Measurements from ENCODE around the gene SOAT2. TPM values are rescaled to one million over a fixed set of nuclear protein-coding genes. Genes with fewer than 3 reads are reported as not detected.

The SOAT2 gene
- total RNA-seq = not detected in 2 replicates

- no peak for DNase-seq (ENCODE audit: low read depth, low spot score)
These were observed at the start of gene SOAT2 for GRCh38 chr12:53102883-53103807. Gene SOAT2, plus strand, starts transcription at chr12:53103486. Its CDS starts 92 bp downstream, at chr12:53103578.

DNA sequence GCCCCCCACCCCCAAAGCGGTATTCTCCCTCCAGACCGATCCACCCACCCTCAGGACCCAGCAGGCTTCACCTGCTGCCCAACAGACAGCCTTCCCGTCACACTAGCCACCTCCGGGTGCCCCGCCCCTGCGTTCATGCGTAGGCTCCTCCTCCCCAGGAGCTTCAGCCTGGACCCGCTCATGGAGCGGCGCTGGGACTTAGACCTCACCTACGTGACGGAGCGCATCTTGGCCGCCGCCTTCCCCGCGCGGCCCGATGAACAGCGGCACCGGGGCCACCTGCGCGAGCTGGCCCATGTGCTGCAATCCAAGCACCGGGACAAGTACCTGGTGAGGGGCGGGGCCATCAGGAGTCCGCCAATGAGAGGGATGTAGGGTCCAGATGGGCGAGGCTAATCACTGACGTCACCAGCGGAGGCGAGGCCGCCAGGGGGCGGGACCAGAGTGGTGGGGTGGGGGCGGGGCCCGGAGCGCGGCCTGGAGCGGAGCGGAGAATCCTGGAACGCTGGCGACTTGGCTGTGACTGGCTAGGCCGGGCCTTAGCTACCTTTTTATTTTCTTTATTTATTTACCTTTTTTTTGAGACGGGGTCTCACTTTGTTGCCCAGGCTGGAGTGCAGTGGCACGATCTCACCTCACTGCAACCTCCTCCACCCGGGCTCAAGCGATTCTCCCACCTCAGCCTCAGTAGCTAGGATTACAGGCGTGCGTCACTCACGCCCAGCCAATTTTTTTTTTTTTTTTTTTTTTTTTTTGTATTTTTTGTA is 49.0 kb upstream of the SOAT2 start:
- DNase-seq (ENCODE audit: low read depth, low spot score) = peak; percentile 48

DNA sequence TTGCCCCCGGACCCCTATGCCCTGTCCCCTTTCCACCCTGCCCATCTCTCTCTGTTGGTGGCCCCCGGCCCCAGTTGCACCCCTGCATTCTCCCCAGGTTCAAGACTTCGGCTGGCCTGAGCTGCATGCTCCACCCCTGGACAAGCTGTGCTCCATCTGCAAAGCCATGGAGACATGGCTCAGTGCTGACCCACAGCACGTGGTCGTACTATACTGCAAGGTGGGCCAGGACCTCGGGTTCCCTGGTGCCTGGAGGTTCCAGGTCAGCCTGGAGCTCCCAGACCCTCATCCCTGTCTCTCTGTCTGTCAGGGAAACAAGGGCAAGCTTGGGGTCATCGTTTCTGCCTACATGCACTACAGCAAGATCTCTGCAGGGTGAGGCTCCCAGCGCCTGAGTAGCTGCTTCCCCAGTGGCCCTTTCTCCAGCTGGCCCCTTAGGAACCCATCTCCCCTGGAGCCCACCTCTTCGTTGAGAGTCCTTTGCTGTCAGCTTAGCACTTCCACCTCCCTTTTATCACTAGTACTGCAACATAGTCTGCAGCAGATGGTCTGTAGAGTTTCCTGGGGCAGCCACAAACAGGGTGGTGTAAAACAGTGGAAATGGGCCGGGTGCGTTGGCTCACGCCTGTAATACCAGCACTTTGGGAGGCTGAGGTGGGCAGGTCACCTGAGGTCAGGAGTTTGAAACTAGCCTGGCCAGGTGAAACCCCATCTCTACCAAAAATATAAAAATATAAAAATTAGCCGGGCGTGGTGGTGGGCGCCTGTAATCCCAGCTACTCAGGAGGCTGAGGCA is 47.6 kb upstream of the SOAT2 start:
- DNase-seq (ENCODE audit: low read depth, low spot score) = no peak

- DNase-seq (ENCODE audit: low read depth, low spot score) = no peak
These were observed 47.0 kb upstream of the SOAT2 start for GRCh38 chr12:53056296-53056695.

DNA sequence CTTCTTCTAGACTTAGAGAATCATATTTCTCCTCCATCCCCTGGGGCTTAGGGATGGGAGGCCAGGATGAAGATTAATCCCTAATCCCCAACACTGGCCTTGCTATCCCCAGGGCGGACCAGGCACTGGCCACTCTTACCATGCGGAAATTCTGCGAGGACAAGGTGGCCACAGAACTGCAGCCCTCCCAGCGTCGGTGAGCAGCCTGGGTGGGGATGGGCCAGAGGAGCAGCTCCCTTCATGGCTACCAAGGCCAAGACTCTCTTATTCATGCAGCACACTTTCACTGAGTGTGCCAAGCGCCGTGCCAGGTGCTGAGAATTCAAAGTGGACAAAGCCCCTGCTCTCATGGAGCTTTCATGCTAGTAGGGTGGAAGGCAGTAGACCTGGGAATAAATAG is 46.4 kb upstream of the SOAT2 start:
- no peak for DNase-seq (ENCODE audit: low read depth, low spot score)

GRCh38 chr12:53057816-53058500 is 45.3 kb upstream of the SOAT2 start:
- DNase-seq (ENCODE audit: low read depth, low spot score) = no peak

DNA sequence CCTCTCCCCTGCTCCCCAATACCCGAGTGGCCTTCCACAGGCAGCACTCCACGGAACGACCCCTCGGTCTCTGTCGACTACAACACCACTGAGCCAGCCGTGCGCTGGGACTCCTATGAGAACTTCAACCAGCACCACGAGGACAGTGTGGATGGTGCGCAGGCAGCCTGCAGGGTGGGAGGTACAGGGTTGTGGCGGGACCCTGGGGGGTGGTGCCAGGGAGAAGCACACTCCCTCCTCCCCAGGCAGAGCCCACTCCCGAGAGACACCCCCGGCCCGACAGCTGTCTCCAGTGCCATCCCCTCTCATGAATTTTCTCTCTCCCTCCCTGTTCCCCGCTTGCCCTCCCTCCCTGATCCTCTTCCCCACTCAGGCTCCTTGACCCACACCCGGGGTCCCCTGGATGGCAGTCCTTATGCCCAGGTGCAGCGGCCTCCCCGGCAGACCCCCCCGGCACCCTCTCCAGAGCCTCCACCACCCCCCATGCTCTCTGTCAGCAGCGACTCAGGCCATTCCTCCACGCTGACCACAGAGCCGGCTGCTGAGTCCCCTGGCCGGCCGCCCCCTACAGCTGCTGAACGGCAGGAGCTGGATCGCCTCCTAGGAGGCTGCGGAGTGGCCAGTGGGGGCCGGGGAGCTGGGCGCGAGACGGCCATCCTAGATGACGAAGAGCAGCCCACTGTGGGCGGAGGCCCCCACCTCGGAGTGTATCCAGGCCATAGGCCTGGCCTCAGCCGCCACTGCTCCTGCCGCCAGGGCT is 44.4 kb upstream of the SOAT2 start:
- no peak for DNase-seq (ENCODE audit: low read depth, low spot score)

GRCh38 chr12:53059434-53060063 is 43.7 kb upstream of the SOAT2 start:
- no peak for DNase-seq (ENCODE audit: low read depth, low spot score)

DNA sequence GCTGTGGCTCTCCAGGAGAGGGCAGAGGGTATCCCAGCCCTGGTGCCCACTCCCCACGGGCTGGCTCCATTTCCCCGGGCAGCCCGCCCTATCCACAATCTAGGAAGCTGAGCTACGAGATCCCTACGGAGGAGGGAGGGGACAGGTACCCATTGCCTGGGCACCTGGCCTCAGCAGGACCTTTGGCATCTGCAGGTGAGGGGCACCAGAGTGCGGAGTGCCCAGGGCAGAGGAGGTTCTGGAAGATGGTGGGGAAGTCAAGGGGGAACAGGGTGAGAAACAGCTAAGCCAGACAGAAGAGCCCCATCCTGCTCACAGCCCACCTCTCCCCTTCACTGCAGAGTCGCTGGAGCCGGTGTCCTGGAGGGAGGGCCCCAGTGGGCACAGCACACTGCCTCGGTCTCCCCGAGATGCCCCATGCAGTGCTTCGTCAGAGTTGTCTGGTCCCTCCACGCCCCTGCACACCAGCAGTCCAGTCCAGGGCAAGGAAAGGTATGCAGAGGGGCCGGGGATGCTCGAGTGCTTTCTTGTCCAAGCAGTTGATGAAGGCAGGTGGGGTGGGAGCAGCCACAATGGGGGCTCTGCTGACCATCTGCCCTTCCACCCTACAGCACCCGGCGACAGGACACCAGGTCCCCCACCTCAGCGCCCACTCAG is 43.1 kb upstream of the SOAT2 start:
- DNase-seq (ENCODE audit: low read depth, low spot score) = no peak

- no peak for DNase-seq (ENCODE audit: low read depth, low spot score)
These were observed 42.5 kb upstream of the SOAT2 start for GRCh38 chr12:53060721-53061276.

DNA sequence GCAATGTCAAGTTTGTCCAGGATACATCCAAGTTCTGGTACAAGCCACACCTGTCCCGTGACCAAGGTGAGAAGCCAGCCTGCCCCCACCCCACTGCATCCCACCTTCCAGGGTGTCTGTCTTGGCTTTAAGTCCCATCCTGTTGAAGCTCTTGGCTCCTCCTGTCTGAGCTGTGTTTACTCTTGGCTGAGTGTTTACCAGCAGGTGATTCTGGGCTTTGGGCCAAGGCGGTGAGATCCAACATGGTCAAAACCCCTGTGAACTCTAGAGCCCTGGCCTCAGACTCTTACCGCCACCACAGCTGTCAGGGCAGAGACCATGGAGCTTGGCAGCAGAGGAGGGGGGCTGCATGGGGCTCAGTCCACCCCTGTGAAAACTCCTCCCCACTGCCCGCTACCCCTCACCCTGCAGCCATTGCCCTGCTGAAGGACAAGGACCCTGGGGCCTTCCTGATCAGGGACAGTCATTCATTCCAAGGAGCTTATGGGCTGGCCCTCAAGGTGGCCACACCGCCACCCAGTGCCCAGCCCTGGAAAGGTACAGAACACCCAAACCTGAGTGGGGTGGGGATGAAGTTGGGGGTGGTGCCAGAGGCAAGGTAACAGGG is 41.8 kb upstream of the SOAT2 start:
- DNase-seq (ENCODE audit: low read depth, low spot score) = no peak

DNA sequence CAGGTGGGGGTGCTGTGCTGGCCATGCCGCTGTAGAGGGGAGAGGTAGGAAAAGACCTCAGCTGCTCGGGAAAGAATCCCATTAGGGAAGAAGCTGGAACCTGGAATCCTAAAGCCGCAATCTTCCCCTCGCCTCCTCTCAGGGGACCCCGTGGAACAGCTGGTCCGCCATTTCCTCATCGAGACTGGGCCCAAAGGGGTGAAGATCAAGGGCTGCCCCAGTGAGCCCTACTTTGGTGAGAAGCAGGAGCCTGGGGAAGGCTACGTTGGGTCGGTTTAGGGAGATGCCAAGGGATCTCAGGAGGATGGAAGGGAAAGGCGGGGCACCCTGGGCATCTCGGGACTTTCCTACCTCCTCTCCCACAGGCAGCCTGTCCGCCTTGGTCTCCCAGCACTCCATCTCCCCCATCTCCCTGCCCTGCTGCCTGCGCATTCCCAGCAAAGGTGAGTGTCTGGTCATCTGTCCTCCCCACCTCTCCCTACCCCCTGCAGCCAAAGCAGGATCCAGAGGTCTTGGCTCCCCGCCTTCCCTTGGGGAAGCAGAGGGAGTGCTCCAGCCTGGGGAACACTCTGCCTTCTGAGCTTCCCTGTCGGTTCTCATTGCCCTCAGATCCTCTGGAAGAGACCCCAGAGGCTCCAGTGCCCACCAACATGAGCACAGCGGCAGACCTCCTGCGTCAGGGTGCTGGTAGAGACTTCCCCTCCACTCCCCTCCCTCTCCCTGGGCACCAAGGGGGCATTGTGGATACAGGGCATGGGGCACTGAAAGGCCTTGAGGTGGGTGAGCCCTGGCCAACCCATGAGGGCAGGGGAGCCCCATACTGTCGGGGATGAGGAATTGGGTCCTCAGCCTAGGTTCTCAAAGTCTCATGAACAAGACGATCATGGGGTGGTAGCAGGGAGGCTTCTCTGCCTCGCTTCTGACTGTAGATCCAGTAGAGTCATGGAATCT is 41.0 kb upstream of the SOAT2 start:
- DNase-seq (ENCODE audit: low read depth, low spot score) = no peak

GRCh38 chr12:53062977-53063707 is 40.1 kb upstream of the SOAT2 start:
- no peak for DNase-seq (ENCODE audit: low read depth, low spot score)

DNA sequence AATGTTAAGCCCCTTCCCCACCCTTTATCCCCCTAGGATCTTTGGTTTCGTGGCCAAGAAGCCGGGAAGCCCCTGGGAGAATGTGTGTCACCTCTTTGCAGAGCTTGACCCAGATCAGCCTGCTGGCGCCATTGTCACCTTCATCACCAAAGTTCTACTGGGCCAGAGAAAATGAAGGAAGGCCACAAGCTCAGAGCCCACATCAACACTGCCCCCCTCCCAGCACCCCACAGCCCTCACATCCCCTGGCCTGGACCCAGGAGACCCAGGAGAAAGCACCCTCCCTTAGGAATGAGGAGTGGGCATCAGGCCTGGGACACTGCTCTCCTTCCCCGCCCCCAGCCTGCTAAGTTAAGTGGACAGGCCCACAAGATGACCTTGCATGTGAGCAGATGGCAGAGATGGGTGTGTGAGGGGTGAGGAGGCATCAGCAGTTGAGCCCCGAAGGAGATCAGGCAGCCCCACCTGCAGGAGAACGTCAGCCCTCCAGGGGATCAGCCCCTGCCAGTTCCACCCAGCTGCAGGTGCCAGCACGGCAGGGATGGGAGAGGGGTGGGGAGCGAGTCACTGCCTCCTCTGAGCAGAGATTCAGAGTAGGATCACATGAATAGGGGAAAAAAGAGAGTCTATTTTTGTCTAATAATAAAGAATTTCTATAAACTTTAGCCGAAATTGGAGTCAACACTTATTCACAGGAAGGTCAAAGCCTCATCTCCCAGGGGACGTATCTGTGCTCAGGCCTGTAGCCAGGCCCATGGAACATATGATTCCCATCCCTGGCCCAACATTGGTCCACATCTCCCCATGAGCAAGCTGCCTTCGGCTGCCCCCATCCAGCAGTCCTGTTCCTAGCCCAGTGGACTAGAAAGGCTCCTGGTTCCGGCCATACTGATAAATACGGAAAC is 39.3 kb upstream of the SOAT2 start:
- DNase-seq (ENCODE audit: low read depth, low spot score) = no peak

- DNase-seq (ENCODE audit: low read depth, low spot score) = no peak
These were observed 38.5 kb upstream of the SOAT2 start for GRCh38 chr12:53064613-53065436.

Measured in pulmonary artery endothelial cell (primary cell).